ENCODE data around the gene CDH12. TPM values are rescaled to one million over a fixed set of nuclear protein-coding genes. Genes with fewer than 3 reads are reported as not detected.

CDH12 gene
- total and polyA plus RNA-seq, 4 donors, result 0.02 to 0.33 (median 0.17) TPM; not detected in 1

- WGBS, result 30% methylated on average over 3 of the region's 3 CpGs
- TF ChIP-seq SP1 (IDR thresholded peaks at IDR 0.05) (no peak), YY1 (IDR thresholded peaks at IDR 0.05) (no peak), HNF4A (conservative IDR thresholded peaks at IDR 0.05) (no peak), FOXA1 (IDR thresholded peaks at IDR 0.05) (no peak), EGR1 (IDR thresholded peaks at IDR 0.05; ENCODE audit: low read depth in 2 of 2) (no peak), RXRA (IDR thresholded peaks at IDR 0.05) (no peak), GABPA (IDR thresholded peaks at IDR 0.05 in 1 of 2, conservative IDR thresholded peaks at IDR 0.05 in 1 of 2) (no peak), TAF1 (conservative IDR thresholded peaks at IDR 0.05) (no peak), REST (IDR thresholded peaks at IDR 0.05) (no peak), JUND (IDR thresholded peaks at IDR 0.05) (no peak)
- Histone ChIP-seq H3K9me3 (ENCODE audit: control insufficient read depth in 4 of 4, low read length in 3 of 4) (no peaks in the 10 kb centered on the region), H3K4me1 (ENCODE audit: control insufficient read depth in 4 of 4, insufficient read depth in 4 of 4, low read length in 3 of 4) (no peaks in the 10 kb centered on the region), H3K27ac (ENCODE audit: low read depth in 1 of 2, low read length in 2 of 2) (no peak overlapping the region), H3K4me3 (ENCODE audit: low read depth in 1 of 3, low read length in 3 of 3) (no peak overlapping the region), H3K9ac (ENCODE audit: low read depth in 1 of 2, low read length in 2 of 2) (no peak overlapping the region), H3K27me3 (ENCODE audit: control insufficient read depth in 4 of 4, insufficient read depth in 4 of 4, low read length in 3 of 4) (peaks cover 0 to 3% (median 0%) of the 10 kb centered on the region in 4 donors), H3K36me3 (ENCODE audit: control insufficient read depth in 4 of 4, insufficient read depth in 3 of 4, low read depth in 1 of 4, low read length in 3 of 4) (no peaks in the 10 kb centered on the region)
- no peak for DNase-seq (ENCODE audit: low spot score)
Measured at GRCh38 chr5:21895766-21896350, 957.3 kb downstream of the CDH12 start.

- Histone ChIP-seq H3K4me1 (ENCODE audit: control insufficient read depth in 4 of 4, insufficient read depth in 4 of 4, low read length in 3 of 4) (no peaks in the 10 kb centered on the region), H3K9me3 (ENCODE audit: control insufficient read depth in 4 of 4, low read length in 3 of 4) (no peaks in the 10 kb centered on the region), H3K27me3 (ENCODE audit: control insufficient read depth in 4 of 4, insufficient read depth in 4 of 4, low read length in 3 of 4) (peaks cover 0 to 3% (median 0%) of the 10 kb centered on the region in 4 donors), H3K27ac (ENCODE audit: low read depth in 1 of 2, low read length in 2 of 2) (no peak overlapping the region), H3K9ac (ENCODE audit: low read depth in 1 of 2, low read length in 2 of 2) (no peak overlapping the region), H3K4me3 (ENCODE audit: low read depth in 1 of 3, low read length in 3 of 3) (no peak overlapping the region), H3K36me3 (ENCODE audit: control insufficient read depth in 4 of 4, insufficient read depth in 3 of 4, low read depth in 1 of 4, low read length in 3 of 4) (no peaks in the 10 kb centered on the region)
- no peak for DNase-seq (ENCODE audit: low spot score)
- TF ChIP-seq MAX (IDR thresholded peaks at IDR 0.05), result no peak
- no peak for TF ChIP-seq FOXA1 (IDR thresholded peaks at IDR 0.05)
- TF ChIP-seq REST (IDR thresholded peaks at IDR 0.05), result no peak
- no peak for TF ChIP-seq HNF4A (conservative IDR thresholded peaks at IDR 0.05)
- no peak for TF ChIP-seq NR2F2 (IDR thresholded peaks at IDR 0.05)
- TF ChIP-seq RXRA (IDR thresholded peaks at IDR 0.05), result no peak
- TF ChIP-seq EGR1 (IDR thresholded peaks at IDR 0.05; ENCODE audit: low read depth in 2 of 2), result no peak
- no peak for TF ChIP-seq JUND (IDR thresholded peaks at IDR 0.05)
- no peak for TF ChIP-seq HNF4G (IDR thresholded peaks at IDR 0.05)
- TF ChIP-seq ZBTB33 (IDR thresholded peaks at IDR 0.05), result no peak
- no peak for TF ChIP-seq CTCF (IDR thresholded peaks at IDR 0.05; ENCODE audit: low read depth, low read length, missing input control)
- TF ChIP-seq TAF1 (conservative IDR thresholded peaks at IDR 0.05), result no peak
- no peak for TF ChIP-seq GABPA (IDR thresholded peaks at IDR 0.05 in 1 of 2, conservative IDR thresholded peaks at IDR 0.05 in 1 of 2)
- WGBS, result 88% methylated on average over 2 of the region's 2 CpGs
Measured at GRCh38 chr5:21893161-21893560, 960.0 kb downstream of the CDH12 start.
